Thyroid gland (tissue), 4 donors: ENCODE measurements around the gene ETNK2.

ENCODE experiments used
- POLR2A ChIP-seq, 2 donors: fragments of 450-650 bp; IDR thresholded peaks; one replicate each; pipeline ENCODE4 v1.6.1; 2017; ENCODE audit warnings: antibody characterized with exemption in 2 of 2, mild to moderate bottlenecking in 2 of 2, moderate library complexity in 1 of 2
- TF ChIP-seq, protein P1 (sequence below), 6 experiments: fragments of 200-600 bp in 3 of 6; fragments of 450-650 bp in 3 of 6; sonication (generic) in 3 of 6; IDR thresholded peaks; one replicate each; pipeline ENCODE4 v1.5.1; 2016 to 2019; ENCODE audit warnings: antibody characterized with exemption in 6 of 6, mild to moderate bottlenecking in 2 of 6, inconsistent platforms in 1 of 6, moderate library complexity in 1 of 6

DNA sequence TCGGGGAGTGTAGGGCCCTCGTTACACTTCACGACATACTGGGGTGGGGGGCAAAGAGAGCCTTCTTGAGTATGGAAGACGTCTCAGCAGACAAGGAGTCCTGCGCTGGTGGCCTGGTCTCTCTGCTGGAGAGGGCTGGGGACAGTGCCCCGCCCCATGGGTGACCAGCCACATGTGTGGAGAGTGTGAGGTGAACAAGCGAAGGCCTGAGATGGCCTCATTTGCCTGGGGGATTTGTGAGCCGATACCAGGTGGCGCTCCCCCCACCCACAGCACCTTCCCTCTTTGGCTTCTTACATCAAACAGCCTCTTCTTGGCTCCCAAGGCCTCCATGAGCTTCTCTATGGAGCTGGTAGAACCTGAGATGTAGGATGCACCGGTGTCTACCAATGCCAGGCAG lies 4.0 kb upstream of the ETNK2 start:
- TF ChIP-seq, protein P1, sequence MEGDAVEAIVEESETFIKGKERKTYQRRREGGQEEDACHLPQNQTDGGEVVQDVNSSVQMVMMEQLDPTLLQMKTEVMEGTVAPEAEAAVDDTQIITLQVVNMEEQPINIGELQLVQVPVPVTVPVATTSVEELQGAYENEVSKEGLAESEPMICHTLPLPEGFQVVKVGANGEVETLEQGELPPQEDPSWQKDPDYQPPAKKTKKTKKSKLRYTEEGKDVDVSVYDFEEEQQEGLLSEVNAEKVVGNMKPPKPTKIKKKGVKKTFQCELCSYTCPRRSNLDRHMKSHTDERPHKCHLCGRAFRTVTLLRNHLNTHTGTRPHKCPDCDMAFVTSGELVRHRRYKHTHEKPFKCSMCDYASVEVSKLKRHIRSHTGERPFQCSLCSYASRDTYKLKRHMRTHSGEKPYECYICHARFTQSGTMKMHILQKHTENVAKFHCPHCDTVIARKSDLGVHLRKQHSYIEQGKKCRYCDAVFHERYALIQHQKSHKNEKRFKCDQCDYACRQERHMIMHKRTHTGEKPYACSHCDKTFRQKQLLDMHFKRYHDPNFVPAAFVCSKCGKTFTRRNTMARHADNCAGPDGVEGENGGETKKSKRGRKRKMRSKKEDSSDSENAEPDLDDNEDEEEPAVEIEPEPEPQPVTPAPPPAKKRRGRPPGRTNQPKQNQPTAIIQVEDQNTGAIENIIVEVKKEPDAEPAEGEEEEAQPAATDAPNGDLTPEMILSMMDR (IDR thresholded peaks at IDR 0.05), result no peak
- TF ChIP-seq POLR2A (IDR thresholded peaks at IDR 0.05), result no peak
